Coronary artery (tissue), 2 donors: ENCODE results near the gene FAM3D.

Experiments used
- DNase-seq: peaks from one replicate; pipeline ENCODE4 v3.0.0-alpha.2; 2017; ENCODE audit warnings: low spot score
- H3K27ac ChIP-seq, 2 donors: fragments of 200-600 bp; sonication (generic); one replicate each; pipeline ENCODE4 v1.5.1; 2016 to 2019
- H3K4me3 ChIP-seq: fragments of 200-600 bp; sonication (generic); 2 replicates; pipeline ENCODE4 v1.5.1; 2016; ENCODE audit warnings: mild to moderate bottlenecking, moderate library complexity
- CTCF ChIP-seq: fragments of 200-600 bp; sonication (generic); IDR thresholded peaks from one replicate; pipeline ENCODE4 v1.5.1; 2019; ENCODE audit warnings: antibody characterized with exemption

The FAM3D gene

GRCh38 chr3:58622892-58623291, 43.7 kb downstream of the FAM3D start:
- no peak for DNase-seq
- TF ChIP-seq CTCF: no peak
- no peak overlapping the region for H3K27ac ChIP-seq

DNA sequence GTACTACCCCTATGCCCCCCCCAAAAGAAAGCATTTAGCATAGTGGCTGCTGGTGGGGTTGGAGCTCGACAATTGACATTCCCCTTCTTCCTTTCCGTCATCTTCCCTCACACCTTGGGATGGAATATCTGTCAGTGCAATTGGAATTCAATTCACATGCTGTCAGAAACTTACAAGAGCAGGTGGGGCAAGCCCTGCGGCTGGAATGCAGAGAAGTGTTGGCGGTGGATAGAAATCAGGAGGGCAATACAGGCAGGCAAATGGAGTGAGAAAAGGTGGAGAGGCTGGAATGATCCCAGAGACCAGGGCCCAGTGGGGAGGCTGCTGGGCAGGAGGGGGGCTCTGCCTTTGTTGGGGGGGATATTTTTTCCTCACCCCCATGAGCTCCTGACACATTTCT, 44.1 kb downstream of the FAM3D start:
- H3K27ac ChIP-seq: no peak overlapping the region
- no peak for TF ChIP-seq CTCF
- DNase-seq: no peak

More at GRCh38 chr3:58622892-58623291, 43.7 kb downstream of the FAM3D start:
- H3K4me3 ChIP-seq: no peak overlapping the region

GRCh38 chr3:58621086-58621830, 45.3 kb downstream of the FAM3D start:
- Histone ChIP-seq H3K27ac (no peak overlapping the region), H3K4me3 (no peak overlapping the region)
- no peak for TF ChIP-seq CTCF
- DNase-seq: no peak

More for the DNA sequence above, 44.1 kb downstream of the FAM3D start:
- no peak overlapping the region for H3K4me3 ChIP-seq

GRCh38 chr3:58620421-58620820, 46.2 kb downstream of the FAM3D start:
- no peak for TF ChIP-seq CTCF
- Histone ChIP-seq H3K27ac (no peak overlapping the region), H3K4me3 (no peak overlapping the region)
- DNase-seq: no peak

DNA sequence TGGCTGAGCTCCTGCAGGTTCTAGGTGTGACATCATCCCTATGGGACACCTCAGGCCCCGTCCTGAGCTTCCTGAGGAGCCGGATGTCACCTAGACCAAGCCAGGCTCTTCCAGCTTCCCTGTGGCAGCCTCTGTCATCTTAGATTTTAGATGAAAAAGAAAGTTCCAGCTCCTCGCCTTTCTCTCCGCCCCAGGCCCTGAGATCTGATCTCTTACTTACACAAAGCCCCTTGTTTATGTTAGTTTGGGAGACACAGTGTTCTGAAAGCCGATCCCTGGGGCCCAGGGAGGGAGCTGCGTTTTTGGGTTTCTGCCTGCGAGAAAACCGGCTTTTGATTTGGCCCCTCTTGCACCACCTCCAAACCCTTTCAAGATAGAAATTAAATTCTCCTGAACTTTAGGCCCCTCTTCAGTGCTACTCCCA, 49.2 kb downstream of the FAM3D start:
- no peak for DNase-seq
- peak overlapping the region in 1 of 2 donors; percentile 58 for H3K27ac ChIP-seq
- no peak overlapping the region for H3K4me3 ChIP-seq
- TF ChIP-seq CTCF: no peak

DNA sequence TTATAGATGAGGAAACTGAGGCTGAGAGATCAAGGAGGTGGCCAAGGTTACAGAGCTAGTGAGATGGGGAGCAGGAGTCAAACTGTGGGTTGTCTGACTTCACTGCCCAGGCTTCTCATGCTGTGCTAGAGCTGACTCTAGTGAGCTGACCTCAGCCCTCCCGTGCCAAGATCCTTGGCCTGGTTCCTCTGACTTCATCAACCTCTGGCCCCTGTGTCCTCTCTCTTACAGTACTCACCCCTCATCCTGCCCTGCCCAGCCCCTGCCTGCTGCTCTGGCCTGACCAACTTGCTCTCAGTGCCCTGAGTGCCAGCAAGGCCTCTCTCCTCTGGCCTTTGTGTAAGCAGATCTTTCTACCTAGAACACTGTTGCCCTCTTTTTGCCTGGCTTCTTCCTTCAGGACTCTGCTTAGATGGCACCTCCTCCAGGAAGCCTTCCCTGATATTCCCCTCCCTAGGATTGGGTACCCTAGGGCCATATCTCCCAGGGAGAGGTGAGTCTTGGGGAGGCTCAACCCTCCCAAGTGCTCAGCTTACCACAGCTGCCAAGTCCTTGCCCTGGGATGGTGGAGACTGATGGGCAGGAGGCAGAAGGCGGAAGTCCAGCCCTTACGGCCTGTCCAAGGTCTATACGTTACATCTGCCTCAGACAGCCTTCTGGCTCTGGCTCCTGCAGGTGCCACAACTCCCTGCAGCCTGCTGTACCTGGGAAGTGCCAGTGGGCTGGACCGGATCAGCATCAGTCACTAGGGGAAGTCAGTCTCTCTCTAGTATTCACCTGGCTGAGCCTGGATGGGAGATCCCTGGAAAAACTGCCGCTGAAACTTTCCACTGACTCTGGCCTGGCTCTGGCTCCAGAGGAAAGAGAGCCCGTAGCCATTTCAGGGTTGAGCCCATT, 53.1 kb downstream of the FAM3D start:
- no peak for TF ChIP-seq CTCF
- H3K4me3 ChIP-seq: no peak overlapping the region
- H3K27ac ChIP-seq: no peak overlapping the region
- no peak for DNase-seq
